NCI-H2227 treated with DMSO at 0.1 percent for 48 hours (cell line): ENCODE data around the gene MLC1.

Experiments used
- DNase-seq: peaks from one replicate; lab custom pipeline; 2025; lab: John Stamatoyannopoulos, UW

The MLC1 gene

DNA sequence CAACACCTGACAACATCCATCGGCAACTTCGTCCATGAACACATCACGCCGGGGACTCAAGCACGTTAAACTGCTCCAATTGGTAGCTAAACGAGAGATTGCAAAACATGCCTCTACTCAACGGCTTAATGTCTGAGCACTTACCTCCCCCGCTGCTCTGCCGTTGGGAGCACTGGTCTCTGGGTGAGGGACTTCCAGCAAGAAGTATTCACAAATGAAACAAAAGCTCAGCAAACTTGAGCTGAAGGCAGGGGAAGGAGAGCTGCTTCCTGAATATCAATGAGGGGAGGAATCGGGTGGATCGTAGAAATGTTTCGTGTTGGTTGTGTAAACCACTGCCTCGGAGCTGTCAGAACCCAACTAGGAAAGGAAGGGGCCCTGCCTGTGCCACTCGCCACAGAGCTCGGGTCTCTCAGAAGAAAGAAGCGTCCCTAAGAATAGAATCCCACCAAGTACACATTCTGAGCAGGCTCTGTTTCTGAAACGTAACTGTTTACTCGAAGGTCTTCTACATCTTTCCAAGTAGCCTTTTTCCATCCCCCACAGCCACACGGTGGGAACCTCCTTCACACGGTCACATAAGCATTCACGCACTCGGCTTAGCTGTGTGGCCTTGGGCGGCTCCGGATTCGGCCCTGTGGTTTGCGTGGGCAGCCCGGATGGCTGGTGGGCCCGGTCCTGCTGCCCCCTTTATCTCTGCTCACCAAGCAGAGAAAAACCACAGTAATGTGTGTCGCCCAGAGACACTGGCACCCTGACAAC is at the start of gene MLC1:
MLC1 (minus strand) TSS at position 216 of the 762 bp plus-strand sequence. CDS start 524 bp downstream, outside the sequence.
- no peak for DNase-seq

DNA sequence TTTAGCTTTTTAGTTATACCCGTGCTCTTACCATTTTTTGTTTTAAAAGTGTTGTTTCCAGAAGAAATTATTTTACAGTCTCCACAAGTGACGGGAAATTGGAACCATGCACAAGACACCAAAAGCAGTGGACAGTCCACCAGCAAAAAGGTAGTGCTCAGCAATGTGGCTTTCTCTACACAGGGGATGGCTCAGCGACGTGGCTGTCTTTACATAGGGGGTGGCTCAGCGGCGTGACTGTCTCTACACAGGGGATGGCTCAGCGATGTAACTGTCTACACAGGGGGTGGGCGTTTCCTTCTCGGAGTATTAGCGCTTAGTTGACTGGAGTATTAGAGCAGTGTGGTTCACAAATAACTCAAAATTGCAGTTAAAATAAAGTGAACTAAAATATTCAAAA is 49.3 kb upstream of the MLC1 start:
- no peak for DNase-seq

DNA sequence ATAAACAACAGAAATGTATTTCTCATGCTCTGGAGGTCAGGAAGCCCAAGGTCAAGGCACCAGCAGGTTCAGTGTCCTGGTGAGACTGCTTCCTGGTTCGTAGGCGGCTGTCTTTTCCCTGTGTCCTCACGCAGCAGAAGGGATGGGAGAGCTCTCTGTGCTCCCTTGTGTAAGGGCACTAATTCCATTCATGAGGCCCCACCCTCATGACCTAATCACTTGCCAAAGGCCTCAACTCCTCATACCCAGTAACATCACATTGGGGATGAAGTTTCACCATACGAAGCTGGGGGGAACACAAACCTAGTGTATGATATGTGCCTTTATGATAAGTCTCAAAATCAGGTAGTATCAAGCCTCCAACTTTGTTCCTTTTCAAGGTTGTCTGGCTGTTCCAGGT is 46.7 kb upstream of the MLC1 start:
- DNase-seq = no peak

DNA sequence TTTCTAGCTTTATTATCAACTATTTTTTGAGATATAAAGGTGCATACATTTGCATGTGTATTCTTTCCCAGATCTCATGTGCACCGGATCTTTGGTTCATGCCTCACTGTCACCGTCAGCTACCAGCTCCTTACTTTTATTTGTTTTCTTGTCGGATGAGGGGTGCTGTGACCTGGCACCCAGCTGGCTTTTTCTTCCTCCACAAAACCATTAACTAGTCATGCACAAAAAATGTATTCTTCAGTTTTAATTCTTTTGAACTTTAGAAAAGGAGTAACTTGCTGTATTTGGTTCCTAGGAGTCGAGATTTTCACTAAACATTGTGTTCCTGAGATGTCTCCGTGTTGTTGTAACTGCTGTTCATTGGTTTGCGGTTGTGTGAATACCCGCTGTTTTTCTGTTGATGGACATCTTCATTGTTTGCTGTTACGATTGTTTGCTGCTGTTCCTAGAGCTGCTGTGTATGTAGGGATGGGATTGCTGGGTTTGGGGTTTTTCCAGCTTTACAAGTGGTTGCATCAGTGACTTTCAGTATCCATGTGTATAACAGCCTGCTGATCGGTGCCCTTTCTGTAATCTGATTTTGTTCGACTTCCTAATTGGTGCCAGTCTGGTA is 44.0 kb upstream of the MLC1 start:
- DNase-seq = no peak

DNA sequence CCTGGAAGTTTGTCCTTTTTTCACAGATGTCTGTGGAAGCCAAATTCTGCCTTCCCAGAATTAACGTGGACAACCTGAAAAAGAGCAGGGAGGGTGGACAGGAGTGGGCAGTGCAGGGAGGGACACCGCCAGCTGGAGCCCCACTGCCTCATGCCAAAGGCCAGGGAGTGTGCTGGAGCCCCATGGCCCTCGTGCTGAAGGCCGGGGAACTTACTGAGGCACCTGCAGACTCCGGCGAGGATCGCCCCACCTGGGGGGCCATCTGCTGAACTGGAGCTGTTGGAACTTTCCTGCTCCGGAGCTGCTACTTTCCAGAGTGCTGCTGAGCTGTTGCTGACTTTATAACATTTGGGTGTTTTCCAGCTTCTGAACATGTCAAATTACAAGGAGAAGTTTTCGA is 39.8 kb upstream of the MLC1 start:
- no peak for DNase-seq

DNA sequence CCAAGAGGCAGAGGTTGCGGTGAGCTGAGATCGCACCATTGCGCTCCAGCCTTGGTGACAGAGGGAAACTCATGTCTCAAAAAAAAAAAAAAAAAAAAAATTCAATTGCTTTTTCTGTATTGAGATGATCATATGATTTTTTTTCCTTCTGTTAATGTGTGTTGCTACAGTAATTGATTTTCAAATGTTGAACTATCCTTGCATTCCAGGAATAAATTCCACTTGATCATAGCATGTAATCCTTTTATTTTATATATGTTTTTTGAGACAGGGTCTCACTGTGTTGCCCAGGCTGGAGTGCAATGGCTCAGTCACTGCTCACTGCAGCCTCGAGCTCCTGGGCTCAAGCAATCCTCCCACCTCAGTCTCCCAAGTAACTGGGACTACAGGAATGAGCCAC is 37.9 kb upstream of the MLC1 start:
- no peak for DNase-seq

DNA sequence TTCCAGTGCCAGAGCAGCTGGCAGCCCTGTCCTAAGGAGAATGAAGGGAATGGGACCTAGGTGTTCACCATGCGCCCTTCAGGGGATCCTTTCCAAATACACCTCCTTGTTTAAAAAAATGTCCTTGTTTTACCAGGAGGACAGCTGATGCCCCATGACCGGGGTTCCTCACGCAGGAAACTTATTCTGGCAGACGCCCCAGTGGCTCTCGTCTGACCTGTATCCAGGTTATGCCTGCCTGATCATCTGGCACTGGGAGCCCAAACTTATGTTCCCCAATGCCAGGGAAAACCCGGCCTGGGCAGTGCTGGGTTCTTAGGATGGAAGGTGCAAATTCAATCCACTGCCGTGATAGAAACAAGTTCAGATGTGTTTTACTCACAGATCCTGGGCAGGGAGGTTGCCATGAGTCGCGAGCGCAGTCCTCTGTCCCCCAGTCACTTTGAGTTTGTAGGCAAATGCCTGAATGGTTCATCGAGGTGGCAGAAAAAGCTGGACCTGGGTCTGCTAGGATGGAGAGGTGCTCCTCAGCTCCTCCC is 36.0 kb upstream of the MLC1 start:
- DNase-seq = no peak

DNA sequence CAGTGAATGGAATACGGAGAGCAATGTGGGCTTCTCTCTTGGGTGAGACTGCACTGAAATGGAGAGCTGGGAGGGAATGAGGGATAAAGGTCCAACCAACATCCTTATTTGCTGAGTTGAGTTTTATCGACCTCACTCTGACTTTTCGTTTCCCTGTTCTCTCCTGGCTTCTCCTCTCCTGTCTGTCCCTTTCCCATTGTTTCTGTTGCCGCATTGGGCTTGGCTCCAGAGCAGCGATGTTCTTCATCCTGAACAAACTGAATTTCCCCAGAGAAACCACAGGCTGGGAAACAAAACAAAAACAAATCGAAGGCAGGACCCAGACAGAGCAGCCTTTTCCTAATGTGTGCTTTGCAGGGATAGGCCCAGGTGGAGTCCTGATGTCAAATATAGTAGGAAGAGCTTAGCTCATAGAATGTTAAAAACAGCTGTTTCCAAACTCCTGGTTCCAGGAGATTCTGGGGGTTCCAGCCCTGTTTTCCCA is 34.6 kb upstream of the MLC1 start:
- no peak for DNase-seq

DNA sequence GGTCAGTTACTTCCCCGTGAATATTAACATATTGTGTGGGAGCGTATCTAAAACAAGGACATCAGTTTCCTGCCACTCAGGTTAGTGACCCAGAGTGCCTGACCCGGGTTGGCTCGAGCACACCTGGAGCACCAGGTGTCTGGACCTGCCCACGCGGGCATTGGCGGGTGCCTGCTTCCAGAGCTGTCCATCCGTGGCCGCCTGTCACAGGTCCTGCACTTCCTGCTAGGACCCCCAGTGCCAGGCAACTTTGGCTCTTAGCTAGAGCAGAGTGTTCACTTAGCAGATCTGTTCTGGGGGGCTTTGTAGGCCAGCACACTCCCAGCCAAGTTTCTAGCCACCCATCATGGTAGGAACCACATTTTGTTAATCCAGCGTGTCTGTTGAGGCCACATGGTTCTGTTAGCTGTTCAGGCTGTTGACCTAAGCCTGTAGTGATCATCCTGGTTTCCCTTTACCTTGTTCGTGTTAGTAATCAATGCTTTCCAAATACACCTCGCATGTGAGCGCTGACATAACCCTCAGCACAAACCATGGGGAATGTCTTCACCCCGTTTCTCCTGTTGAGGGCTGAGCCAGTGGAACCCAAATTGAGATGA is 34.0 kb upstream of the MLC1 start:
- no peak for DNase-seq

DNA sequence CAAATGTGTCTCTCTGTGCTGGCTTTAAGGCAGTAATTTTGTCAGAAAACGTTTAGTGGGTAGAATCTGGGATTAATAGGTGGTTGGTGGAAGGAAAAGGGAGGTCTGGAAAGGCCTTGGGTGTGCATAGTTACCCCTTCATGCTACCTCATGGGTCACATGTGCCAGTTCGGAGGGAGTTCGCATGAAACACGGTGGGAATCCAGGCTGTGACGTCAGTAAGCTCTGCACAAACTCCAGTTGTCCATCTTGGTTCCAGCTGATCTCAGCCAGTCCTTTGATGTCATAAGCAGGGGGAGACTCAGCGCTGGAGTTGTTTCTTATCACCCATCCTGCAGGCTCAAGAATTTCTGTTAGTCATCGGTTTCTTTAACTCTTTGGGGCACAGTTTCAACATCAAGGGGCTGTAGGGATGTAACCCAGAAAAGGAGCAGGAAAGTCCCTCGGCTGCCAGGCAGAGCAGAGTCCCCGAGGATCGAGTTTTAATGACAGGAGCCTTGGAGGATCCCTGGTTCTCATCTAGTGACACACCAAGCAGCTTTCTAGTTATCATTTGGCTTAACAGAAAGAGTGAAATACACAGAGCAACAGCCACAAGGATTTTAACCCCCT is 33.4 kb upstream of the MLC1 start:
- DNase-seq = no peak

DNA sequence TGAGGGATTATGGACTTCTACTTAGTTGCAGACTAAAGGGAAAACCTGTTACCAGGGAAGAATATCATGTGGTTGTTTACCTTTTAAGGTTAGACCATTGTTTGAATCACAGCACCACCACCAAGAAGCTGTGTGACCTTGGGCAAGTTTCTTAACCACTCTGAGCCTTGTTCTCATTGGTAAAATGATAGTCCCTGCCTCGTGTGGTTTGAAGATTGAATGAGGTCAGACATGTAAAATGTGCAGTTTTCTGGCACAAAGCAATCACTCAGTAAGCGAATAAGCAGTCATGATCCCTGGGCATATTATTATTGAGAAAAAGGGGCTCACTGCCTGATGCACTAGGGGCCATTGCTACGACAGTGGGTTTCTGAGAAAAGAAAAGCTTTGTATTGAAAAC is 32.9 kb upstream of the MLC1 start:
- DNase-seq = no peak

DNA sequence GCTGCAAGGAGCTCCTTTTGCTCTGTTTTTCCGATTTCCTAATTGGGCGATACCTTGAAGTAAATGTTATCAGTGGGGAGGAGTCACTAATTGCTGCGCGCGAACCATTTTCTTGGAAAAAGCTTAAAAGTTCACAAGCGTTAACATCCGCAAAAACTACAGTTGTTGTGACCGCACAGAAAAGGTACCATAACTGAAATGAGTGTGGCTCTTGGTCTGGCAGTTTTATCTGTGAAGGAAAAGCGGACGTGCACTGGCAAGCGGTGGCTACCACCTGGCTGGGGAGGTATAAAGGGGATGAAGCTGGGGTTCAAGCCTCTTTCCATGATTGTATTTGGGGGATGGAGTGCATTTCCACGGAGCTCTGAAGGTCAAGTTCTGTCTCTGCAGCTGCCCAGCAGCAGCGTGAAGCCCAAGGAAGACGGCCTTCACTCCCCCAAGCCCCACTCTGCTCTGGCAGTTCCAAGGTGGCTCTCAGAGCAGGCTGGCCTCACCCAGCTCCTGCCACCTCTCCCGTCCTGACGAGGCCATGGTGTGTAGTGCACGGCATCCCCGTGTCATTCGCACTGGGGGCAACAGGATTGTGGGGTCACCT is 32.0 kb upstream of the MLC1 start:
- no peak for DNase-seq

DNA sequence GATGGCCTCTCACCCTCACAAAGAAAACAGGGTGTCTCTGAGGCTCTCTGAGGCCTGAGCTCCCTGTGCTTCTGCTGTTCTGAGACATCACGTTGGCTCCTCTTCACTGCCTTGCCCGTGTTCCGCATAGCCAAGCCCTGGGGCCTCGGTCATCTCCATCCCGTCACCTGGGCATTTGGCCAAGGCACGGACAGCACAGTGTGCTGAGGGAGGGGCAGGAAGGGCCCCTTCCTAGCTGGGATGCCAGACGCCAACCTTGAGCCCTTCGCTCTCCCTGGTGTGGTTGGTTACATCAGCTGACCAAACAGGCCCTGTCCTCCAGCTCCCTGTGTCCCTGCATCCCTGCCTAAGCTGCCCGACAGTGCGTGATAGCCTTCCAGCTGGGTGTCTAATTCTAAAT is 30.5 kb upstream of the MLC1 start:
- no peak for DNase-seq

DNA sequence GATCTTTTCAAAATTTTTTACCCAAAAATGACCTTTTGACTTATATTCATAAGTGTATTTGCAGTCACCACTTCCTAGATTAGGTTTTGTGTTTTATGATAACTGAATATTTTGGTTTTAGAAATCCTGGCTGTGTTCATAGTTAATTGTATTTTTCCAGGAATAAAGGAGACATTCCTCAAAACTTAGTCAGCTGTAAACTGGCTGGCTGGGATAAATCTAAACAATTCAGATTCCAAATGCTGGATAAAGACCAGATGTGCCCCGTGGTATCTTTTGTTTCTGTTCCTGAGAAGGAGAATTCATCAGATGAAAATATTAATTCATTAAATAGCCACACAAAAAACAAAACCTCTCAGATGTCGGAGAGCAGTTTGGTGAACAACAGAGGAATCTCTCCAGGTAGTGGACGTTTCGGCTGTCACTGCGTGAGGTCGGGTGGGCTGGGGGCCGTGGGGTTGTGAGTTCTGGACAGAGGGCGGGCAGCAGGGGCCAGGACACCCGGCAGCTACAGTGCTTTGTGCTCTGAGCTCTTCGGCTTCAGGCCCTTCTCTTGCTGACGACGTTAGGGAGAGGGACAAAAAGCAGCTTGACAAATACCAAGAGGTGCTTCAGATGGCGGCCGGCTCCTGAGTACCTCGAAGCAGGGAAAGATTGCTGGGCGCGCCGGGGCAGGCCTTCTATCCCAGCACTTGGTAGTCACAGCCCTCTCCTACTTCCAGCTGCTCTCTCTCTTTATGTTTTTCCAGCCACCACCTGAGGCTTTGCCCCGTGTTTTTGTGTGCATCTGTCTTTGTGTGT is 29.2 kb upstream of the MLC1 start:
- DNase-seq = no peak

DNA sequence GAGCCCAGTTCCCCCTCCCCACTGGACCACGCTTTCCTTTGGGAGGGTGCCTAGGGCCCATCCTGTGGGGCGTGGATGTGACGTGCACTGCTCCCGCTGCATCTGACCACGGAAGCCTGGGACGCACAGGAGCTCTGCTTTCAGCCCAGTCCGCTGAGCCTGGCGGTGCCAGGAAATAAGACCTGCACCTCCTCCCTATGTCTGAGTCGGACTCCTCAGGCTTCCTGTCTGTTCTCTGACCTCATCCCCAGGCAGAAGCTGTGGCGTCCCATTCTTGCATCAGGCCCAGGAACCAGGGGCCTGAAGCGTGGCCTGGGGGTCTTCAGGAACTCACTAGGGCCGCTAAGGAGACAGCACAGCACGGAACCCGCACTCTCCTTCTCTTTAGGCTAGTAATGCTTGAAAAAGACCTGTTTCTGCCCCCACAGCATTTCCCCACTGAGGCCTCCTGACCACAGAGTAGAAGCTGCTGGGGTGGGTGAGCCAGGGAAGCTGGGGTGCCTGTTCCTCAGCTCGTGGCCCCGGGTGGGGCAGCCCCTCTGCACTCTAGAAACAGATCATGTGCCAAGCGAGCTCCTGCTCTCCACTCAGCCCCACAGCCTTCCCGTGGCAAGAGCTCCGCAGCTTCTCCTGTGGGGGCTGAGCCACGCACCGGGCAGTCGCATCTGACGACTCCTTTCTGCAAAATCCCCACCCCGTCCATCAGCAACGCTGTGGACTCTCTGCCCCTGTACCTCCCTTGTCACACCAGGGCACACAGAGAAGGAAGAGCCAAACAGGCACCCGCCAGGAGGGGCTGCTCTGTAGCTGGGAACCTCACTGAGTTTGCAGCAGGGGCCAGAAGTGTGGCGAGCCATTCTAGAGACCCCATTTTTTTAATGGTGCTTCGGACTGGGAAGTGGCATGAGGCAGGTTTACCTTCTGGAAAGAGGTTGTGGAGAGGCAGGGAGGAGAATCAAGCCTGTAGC is 27.2 kb upstream of the MLC1 start:
- no peak for DNase-seq

DNA sequence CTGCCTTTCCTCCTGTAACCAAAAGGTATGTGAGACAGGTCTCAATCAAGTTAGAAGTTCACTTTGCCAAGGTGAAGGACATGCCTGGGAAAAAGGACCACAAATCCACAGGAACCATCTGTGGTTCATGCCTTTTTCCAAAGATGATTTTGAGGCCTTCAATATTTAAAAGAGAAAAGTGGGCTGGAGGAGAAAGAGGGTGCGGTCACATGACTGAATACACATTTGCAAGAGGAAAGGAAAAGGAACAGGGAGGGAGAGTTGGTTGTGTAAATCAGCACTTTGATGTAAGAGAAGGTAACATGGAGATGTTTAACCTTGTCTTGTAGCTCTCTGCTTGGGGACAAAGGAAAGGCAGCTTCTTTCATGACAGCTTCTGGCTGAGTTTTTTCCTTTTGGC is 25.8 kb upstream of the MLC1 start:
- DNase-seq = no peak

DNA sequence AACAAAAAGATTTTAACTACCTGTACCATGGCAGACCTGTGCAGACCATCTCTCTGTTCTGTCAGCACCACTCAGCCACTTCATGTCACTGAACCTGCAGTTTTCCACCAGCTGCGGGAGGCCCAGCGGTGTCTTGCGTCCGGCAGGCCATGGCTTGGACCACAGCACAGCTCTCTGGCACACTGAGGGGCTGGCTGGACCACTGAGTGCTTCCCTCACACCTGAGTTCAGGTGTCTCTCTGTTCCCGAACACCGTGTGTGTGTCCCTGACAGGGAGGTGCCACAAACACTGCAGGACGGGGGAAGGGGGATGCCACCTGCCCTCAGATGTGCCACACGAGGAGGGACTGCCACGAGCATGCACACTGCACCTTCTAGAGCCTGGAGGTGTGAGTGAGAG is 22.3 kb upstream of the MLC1 start:
- no peak for DNase-seq

DNA sequence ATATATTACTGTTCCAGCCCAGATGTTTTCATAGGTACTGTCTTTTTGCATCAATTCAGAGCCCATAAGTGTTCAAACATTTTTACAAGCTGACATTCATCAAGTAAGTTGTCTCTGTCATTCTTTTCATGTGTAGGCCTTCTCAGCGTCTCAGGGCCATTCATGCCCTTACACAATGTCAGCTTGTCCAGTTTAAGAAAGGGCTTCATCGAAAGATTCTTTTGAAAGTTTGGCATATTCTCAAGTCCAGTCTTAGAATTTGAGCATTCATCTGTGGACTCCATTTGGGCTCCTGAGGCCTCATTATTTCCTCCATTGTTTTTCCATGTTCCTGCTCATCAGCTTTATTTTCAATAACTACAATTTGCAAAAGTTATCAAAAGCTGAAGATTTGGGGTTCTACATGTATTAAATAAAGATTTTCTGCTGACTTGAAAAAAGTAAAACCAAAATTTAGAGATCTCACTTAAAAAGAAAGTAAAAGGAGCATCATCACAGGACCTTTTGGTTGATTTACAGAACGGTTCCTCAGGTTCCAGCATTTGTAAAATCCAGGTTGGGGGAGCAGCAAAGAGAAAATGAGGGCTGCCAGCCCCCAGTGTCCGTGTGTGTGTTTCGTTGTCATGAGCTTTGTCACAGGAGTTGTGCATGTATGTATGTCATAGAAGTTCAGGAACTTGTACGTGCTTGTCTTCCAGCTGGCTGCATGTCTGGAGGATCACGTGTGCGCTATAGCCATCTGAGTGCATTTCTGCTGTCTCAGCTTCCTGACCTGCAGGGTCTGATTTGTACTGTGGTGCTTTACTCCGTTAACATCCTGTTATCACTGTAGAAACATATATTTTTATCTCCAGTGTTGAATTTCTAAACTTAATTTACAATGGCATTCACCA is 20.2 kb upstream of the MLC1 start:
- DNase-seq = no peak

DNA sequence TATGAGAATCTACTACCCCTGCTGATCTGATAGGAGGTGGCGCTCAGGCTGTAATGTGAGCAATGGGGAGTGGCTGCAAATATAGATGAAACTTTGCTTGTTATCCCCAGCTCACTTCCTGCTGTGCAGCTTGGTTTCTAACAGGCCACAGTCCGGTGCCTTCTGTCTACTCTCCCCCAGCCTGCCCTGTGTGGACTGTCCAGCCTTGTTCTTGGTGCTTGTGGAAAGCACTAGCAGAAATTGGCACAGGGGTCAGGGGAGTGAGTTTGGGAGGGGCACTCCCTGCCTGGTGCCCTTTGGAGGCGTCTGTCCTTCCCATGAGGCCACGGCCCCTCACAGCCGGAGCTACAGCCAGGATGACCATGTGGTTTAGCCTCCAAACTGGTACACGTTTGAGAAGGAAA is 18.9 kb upstream of the MLC1 start:
- DNase-seq = no peak
